ENCODE data around the gene ST6GALNAC4. TPM values are rescaled to one million over a fixed set of nuclear protein-coding genes. Genes with fewer than 3 reads are reported as not detected.

The ST6GALNAC4 gene
- total RNA-seq, 4 donors from 2014 or later = 4.6 to 28.5 (median 16.5) TPM

DNA sequence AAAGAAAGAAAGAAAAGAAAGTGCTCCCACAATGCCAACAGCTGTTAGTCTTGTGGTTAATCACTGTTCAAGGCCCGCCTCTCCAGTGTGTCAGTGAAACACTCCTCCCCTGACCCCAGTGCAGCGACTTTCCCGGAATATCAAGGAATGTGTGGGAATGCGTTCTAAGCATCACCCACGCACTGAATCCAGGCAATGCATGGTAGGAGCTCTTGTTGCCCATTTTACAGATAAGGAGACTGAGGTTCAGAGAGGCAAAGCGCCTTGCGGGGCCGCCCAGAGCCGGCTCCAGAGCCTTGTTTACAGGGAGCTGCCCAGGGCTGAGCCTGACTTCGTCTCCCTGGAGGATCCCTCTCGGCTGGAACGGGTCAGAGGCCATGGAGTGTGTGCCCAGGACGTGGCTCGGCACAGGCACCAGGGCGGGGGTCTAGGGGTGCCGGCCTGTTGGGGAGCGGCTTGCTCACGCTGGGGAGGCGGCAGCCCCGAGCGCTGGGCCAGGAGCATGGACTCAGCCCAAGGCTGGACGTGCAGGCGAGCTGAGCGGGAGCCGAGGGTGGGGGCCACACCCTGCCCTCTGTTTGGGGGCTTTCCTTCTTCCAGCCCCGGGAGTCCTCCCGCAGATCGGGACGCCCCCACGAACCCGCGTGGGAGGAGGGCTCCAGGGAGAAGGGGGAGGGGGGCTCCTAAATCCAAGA lies 18.3 kb downstream of the ST6GALNAC4 start:
- H3K4me3 ChIP-seq (ENCODE audit: low read depth, poor library complexity, severe bottlenecking) = peak overlapping the region; percentile 93
- intact Hi-C loops (cut with DNase I; ENCODE audit: low total_unique reads) = no loop called here
- TF ChIP-seq POLR2A (IDR thresholded peaks at IDR 0.05) = no peak
- TF ChIP-seq, protein P1, sequence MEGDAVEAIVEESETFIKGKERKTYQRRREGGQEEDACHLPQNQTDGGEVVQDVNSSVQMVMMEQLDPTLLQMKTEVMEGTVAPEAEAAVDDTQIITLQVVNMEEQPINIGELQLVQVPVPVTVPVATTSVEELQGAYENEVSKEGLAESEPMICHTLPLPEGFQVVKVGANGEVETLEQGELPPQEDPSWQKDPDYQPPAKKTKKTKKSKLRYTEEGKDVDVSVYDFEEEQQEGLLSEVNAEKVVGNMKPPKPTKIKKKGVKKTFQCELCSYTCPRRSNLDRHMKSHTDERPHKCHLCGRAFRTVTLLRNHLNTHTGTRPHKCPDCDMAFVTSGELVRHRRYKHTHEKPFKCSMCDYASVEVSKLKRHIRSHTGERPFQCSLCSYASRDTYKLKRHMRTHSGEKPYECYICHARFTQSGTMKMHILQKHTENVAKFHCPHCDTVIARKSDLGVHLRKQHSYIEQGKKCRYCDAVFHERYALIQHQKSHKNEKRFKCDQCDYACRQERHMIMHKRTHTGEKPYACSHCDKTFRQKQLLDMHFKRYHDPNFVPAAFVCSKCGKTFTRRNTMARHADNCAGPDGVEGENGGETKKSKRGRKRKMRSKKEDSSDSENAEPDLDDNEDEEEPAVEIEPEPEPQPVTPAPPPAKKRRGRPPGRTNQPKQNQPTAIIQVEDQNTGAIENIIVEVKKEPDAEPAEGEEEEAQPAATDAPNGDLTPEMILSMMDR (IDR thresholded peaks at IDR 0.05) = no peak
- WGBS, 2 donors = 6 to 7% methylated on average over 18 to 23 of the region's 32 CpGs
- peak in 1 of 2 donors; percentile 90 for DNase-seq (ENCODE audit: low spot score in 2 of 2)

DNA sequence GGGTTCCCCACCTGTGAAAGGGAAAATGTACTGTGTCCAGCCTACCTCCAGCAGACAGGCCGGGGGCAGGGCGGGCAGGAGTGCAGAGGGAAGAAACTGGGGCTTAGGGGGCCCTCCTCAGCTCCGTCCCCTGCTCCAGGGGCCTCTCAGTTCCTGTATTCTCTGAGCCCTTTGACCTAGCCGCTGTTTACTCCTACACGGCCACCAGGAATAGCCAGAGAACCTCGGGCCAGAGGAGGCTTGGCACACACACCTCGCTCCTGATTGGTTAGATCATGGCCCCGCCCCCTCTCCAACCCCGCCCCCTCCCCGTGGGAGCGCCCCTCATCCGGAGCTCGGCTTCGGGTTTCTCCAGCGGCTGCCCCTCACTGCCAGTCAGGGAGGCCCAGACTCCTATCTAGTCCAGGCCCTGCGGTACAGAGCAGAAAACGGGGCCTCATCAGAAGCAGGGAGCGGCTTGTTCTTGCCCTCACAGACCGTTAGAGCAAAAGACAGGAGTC lies 19.6 kb downstream of the ST6GALNAC4 start:
- H3K4me3 ChIP-seq (ENCODE audit: low read depth, poor library complexity, severe bottlenecking) = no peak overlapping the region
- no peak for TF ChIP-seq POLR2A (IDR thresholded peaks at IDR 0.05)
- TF ChIP-seq, protein P1 (IDR thresholded peaks at IDR 0.05) = no peak
- 31 to 35% methylated on average over 9 to 19 of the region's 19 CpGs for WGBS, 2 donors
- intact Hi-C loops (cut with DNase I; ENCODE audit: low total_unique reads) = no loop called here
- peak; percentile 77 to 95 for DNase-seq (ENCODE audit: low spot score in 2 of 2)

DNA sequence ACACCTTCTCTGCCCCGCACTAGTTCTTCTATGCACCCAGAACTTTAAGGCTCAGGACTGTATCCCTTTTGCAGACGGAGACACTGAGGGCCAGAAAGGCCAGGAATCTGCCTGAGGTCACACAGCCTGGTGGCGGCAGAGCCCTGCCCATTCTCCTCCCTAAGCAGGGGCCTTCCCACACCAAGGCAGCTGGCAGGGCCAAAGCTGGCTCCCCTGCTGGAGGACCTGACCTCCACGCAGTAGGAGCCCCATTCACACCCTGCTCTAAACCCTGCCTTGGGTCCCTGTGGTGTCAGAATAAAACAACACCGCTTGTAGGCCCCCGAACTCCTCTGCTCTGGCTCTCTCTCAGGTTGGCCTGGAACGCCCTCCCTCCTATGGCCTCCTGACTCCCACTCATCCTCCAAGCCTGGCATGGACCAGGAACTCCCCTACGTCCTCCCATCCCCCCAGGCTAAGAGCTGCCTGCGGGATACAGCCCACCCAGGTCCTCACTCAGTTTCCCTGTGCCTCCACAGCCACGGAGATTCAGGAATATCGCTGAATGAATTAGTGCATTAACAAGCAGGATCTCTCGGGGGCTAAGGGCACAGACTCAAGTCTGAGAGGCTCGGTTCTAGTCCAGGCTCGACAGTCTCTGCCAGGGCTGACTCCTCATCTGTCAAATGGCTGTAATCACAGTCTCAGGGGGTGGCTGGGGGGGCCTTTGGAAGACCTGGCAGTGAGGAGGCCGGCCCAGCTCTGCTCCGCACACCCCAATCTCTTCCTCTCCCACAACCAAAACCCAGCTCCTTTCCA lies 20.2 kb downstream of the ST6GALNAC4 start:
- no peak overlapping the region for H3K4me3 ChIP-seq (ENCODE audit: low read depth, poor library complexity, severe bottlenecking)
- intact Hi-C loops (cut with DNase I; ENCODE audit: low total_unique reads) = no loop called here
- DNase-seq (ENCODE audit: low spot score in 2 of 2) = no peak
- 76% methylated on average over 16 of the region's 16 CpGs for WGBS, 2 donors
- no peak for TF ChIP-seq POLR2A (IDR thresholded peaks at IDR 0.05)
- TF ChIP-seq, protein P1 (IDR thresholded peaks at IDR 0.05) = no peak

DNA sequence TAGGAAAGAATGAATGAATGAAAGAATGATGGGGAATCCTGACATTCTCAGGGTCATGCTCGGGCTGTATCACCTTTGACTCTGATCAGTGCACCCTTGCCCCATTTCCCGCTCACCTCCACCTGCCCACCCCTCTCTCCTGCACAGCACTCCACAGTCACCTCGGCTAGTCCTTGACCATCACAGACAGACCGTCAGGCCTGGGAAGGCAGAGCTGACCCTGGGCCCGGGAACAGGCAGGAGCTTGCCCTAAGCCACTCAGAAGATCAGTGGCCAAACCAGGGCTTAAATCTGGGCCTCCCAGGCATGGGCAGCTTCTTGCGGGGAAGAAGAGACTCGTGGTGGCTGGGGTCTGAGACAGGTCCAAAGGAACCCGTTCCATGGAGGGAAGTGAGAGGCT lies 21.0 kb downstream of the ST6GALNAC4 start:
- intact Hi-C loops (cut with DNase I; ENCODE audit: low total_unique reads) = no loop called here
- H3K4me3 ChIP-seq (ENCODE audit: low read depth, poor library complexity, severe bottlenecking) = no peak overlapping the region
- TF ChIP-seq, protein P1 (IDR thresholded peaks at IDR 0.05) = no peak
- TF ChIP-seq POLR2A (IDR thresholded peaks at IDR 0.05) = no peak
- 96 to 99% methylated on average over 8 of the region's 8 CpGs for WGBS, 2 donors
- no peak for DNase-seq (ENCODE audit: low spot score in 2 of 2)

DNA sequence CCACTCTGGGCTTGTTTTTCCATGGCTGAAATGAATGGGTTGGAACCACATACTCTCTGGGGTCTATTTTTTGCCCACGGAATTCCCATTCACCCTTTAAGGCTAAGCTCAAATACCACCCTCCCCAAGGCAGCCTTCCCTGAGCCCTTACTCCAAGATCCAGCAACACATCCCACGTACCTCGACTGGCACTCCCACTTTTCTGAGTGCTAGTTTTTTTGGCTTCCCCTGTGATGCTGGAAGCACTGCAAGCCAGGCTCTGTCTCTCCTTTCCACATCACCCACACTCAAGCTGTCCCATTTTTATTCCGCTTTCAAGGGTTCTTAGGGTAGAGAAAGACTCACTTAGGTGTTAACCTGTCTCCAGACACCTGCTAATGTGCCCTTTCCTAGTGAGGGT lies 23.4 kb downstream of the ST6GALNAC4 start:
- no peak for TF ChIP-seq POLR2A (IDR thresholded peaks at IDR 0.05)
- TF ChIP-seq, protein P1 (IDR thresholded peaks at IDR 0.05) = no peak
- 97 to 98% methylated on average over 4 of the region's 4 CpGs for WGBS, 2 donors
- DNase-seq (ENCODE audit: low spot score in 2 of 2) = no peak
- no peak overlapping the region for H3K4me3 ChIP-seq (ENCODE audit: low read depth, poor library complexity, severe bottlenecking)
- intact Hi-C loops (cut with DNase I; ENCODE audit: low total_unique reads) = no loop called here

Measured in lower leg skin (tissue), 4 donors.